Neural progenitor cell (in vitro differentiated cells): ENCODE measurements around the gene ITGAL. TPM values are rescaled to one million over a fixed set of nuclear protein-coding genes. Genes with fewer than 3 reads are reported as not detected.
A peak's percentile ranks its signal among the peaks of the same experiment; 100 is the strongest.

Experiments used
- DNase-seq: peaks from one replicate; pipeline ENCODE4 v3.0.0-alpha.2; 2016; ENCODE audit warnings: low spot score
- H2AFZ ChIP-seq: fragments of 200-600 bp; sonication (generic); replicated peaks from 2 replicates; pipeline ENCODE4 v1.6.1; 2016; ENCODE audit warnings: antibody characterized with exemption
- H3F3A ChIP-seq: fragments of 200-600 bp; sonication (generic); 2 replicates; pipeline ENCODE4 v1.6.1; 2016; ENCODE audit warnings: antibody characterized with exemption, low read depth
- H3K27ac ChIP-seq: fragments of 200-600 bp; sonication (generic); 2 replicates; pipeline ENCODE4 v1.5.1; 2016; ENCODE audit warnings: mild to moderate bottlenecking
- H3K27me3 ChIP-seq: fragments of 200-600 bp; sonication (generic); 2 replicates; pipeline ENCODE4 v1.6.1; 2016; ENCODE audit warnings: mild to moderate bottlenecking, moderate library complexity
- H3K36me3 ChIP-seq: fragments of 200-600 bp; sonication (generic); 2 replicates; pipeline ENCODE4 v1.5.1; 2016
- H3K4me1 ChIP-seq: fragments of 200-600 bp; sonication (generic); 2 replicates; pipeline ENCODE4 v1.6.1; 2016; ENCODE audit warnings: mixed run types
- H3K4me2 ChIP-seq: fragments of 200-600 bp; sonication (generic); 2 replicates; pipeline ENCODE4 v1.6.1; 2016
- H3K4me3 ChIP-seq: fragments of 200-600 bp; sonication (generic); 2 replicates; pipeline ENCODE4 v1.5.1; 2016
- H3K79me2 ChIP-seq: fragments of 200-600 bp; sonication (generic); 2 replicates; pipeline ENCODE4 v1.6.1; 2016; ENCODE audit warnings: low read depth
- H3K9ac ChIP-seq: fragments of 200-600 bp; sonication (generic); 2 replicates; pipeline ENCODE4 v1.6.1; 2016
- H3K9me3 ChIP-seq: fragments of 200-600 bp; sonication (generic); 2 replicates; pipeline ENCODE4 v1.5.1; 2016; ENCODE audit warnings: low read depth
- H4K20me1 ChIP-seq: fragments of 200-600 bp; sonication (generic); 2 replicates; pipeline ENCODE4 v1.6.1; 2016; ENCODE audit warnings: low read depth
- H3K27ac Mint-ChIP-seq: 3 replicates; pipeline ENCODE4 v1.8.0; 2021; ENCODE audit warnings: mixed read lengths
- H3K27me3 Mint-ChIP-seq: 2 replicates; pipeline ENCODE4 v1.8.0; 2022; ENCODE audit warnings: low read depth, mild to moderate bottlenecking, inconsistent platforms, moderate library complexity, mixed read lengths; ENCODE audit not compliant: insufficient read depth
- H3K36me3 Mint-ChIP-seq: 3 replicates; pipeline ENCODE4 v1.8.0; 2021; ENCODE audit warnings: mixed read lengths
- H3K4me1 Mint-ChIP-seq: 3 replicates; pipeline ENCODE4 v1.8.0; 2021; ENCODE audit warnings: mixed read lengths
- H3K4me3 Mint-ChIP-seq: 3 replicates; pipeline ENCODE4 v1.8.0; 2021; ENCODE audit warnings: mild to moderate bottlenecking, moderate library complexity, mixed read lengths
- H3K9me3 Mint-ChIP-seq: 3 replicates; pipeline ENCODE4 v1.8.0; 2020; ENCODE audit warnings: mixed read lengths
- EZH2 ChIP-seq: fragments of 200-600 bp; sonication (generic); IDR thresholded peaks from 2 replicates; pipeline ENCODE4 v1.6.1; 2017; ENCODE audit warnings: antibody characterized with exemption, mild to moderate bottlenecking, moderate library complexity
- EZH2phosphoT487 ChIP-seq: fragments of 200-600 bp; sonication (generic); IDR thresholded peaks from 2 replicates; pipeline ENCODE4 v1.6.1; 2017; ENCODE audit warnings: antibody characterized with exemption
- total RNA-seq: library from RNA; depleted of rRNA; stranded (reverse); fragments of >200 nt; gene quantifications from 2 replicates; pipeline ENCODE4 v1.2.3, GENCODE V29; 2015; ENCODE audit warnings: low replicate concordance
- TF ChIP-seq, protein P1 (sequence below): fragments of 200-600 bp; sonication (generic); IDR thresholded peaks from 2 replicates; pipeline ENCODE4 v1.5.1; 2017; ENCODE audit warnings: antibody characterized with exemption, mild to moderate bottlenecking

Gene ITGAL
- total RNA-seq, 1 donor from 2014 or later: not detected

DNA sequence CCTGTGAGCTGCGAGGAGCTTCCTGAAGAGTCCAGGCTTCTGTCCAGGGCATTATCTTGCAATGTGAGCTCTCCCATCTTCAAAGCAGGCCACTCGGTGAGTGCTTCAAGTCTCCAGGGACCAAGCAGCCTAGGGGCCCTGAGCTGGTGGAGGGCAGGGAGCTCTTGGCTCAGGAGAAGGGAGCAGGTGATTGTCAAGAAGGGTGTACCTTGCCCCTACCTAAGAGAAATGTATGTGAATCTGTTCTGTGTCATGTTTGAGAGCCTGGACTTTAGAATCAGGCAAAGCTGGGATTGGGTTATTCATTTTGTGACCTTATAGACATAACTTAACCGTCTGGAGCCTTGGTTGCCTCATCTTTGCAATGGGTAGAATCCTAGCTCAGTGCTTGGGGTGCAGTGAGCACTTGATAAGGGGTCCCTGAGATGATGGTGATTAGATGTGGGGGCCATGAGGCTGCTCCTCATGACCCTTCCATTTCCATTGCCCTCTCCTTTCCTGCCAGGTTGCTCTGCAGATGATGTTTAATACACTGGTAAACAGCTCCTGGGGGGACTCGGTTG lies 37.9 kb downstream of the ITGAL start:
- no peaks in the 10 kb centered on the region for H4K20me1 ChIP-seq
- H3K36me3 Mint-ChIP-seq: no peaks in the 10 kb centered on the region
- no peak overlapping the region for H3K27ac Mint-ChIP-seq
- peaks cover 11% of the 10 kb centered on the region for H3K27me3 Mint-ChIP-seq
- TF ChIP-seq, protein P1, sequence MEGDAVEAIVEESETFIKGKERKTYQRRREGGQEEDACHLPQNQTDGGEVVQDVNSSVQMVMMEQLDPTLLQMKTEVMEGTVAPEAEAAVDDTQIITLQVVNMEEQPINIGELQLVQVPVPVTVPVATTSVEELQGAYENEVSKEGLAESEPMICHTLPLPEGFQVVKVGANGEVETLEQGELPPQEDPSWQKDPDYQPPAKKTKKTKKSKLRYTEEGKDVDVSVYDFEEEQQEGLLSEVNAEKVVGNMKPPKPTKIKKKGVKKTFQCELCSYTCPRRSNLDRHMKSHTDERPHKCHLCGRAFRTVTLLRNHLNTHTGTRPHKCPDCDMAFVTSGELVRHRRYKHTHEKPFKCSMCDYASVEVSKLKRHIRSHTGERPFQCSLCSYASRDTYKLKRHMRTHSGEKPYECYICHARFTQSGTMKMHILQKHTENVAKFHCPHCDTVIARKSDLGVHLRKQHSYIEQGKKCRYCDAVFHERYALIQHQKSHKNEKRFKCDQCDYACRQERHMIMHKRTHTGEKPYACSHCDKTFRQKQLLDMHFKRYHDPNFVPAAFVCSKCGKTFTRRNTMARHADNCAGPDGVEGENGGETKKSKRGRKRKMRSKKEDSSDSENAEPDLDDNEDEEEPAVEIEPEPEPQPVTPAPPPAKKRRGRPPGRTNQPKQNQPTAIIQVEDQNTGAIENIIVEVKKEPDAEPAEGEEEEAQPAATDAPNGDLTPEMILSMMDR: no peak
- TF ChIP-seq EZH2phosphoT487: no peak
- TF ChIP-seq EZH2: no peak
- H3K27me3 ChIP-seq: no peaks in the 10 kb centered on the region
- no peaks in the 10 kb centered on the region for H3K4me1 ChIP-seq
- no peaks in the 10 kb centered on the region for H3K9me3 ChIP-seq
- no peaks in the 10 kb centered on the region for H3K36me3 ChIP-seq
- H3K4me3 Mint-ChIP-seq: no peak overlapping the region
- H3K27ac ChIP-seq: no peak overlapping the region
- H3F3A ChIP-seq: no peaks in the 10 kb centered on the region
- H3K4me2 ChIP-seq: no peak overlapping the region
- no peaks in the 10 kb centered on the region for H3K79me2 ChIP-seq
- H3K4me3 ChIP-seq: no peak overlapping the region
- no peak overlapping the region for H3K9ac ChIP-seq
- no peaks in the 10 kb centered on the region for H3K9me3 Mint-ChIP-seq
- peaks cover under 1% of the 10 kb centered on the region for H3K4me1 Mint-ChIP-seq
- H2AFZ ChIP-seq: no peak overlapping the region
- DNase-seq: no peak

DNA sequence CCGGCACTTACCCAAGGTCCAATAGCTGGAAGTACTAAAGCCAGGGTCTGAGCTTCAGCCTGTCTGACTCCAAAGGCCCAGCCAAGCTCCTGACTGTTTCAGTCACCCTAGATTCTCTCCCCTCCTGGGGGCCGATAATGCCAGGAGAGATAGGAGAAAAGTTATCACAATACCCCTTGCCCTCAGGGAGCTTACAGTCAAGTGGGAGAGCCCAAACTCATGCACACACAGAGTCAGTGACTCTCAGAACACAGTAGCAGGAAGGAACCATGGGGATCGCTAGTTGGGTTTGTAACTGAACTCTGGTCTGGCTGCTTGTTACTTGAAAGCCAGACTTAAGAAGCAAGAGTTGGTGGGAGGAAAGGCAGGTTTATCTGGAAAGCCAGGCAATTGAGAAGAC lies 39.0 kb downstream of the ITGAL start:
- Histone ChIP-seq H4K20me1 (no peaks in the 10 kb centered on the region), H3K36me3 (no peaks in the 10 kb centered on the region), H3F3A (no peaks in the 10 kb centered on the region), H3K4me1 (no peaks in the 10 kb centered on the region), H3K9me3 (no peaks in the 10 kb centered on the region), H3K9ac (no peak overlapping the region), H3K4me2 (no peak overlapping the region), H3K79me2 (no peaks in the 10 kb centered on the region), H3K27me3 (no peaks in the 10 kb centered on the region), H3K27ac (no peak overlapping the region), H3K4me3 (no peak overlapping the region), H2AFZ (no peak overlapping the region)
- Mint-ChIP-seq H3K4me3 (no peak overlapping the region), H3K36me3 (no peaks in the 10 kb centered on the region), H3K4me1 (no peaks in the 10 kb centered on the region), H3K27ac (no peak overlapping the region), H3K27me3 (peaks cover 11% of the 10 kb centered on the region), H3K9me3 (no peaks in the 10 kb centered on the region)
- TF ChIP-seq EZH2phosphoT487 (no peak), EZH2 (no peak)
- TF ChIP-seq, protein P1: no peak
- DNase-seq: no peak

DNA sequence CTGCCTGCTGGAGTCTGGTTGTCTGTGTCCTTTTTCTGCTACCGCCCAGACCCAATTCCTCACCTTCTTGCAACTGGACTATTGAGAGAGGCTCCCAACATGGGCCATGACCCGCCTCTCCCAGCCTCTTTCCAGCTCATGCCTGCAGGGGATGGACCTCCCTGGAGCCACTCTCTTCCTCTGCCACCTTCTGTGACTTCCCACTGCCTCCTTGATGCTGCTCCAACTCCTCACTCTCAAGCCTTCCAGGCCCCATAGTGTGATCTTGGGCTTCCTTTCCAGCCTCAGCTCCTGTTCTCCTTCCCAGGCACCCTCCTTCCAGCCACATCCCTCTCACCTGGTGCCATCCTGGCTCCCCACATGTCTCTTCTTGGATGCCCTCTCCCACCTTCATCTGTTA lies 42.7 kb downstream of the ITGAL start:
- H3K36me3 Mint-ChIP-seq: no peaks in the 10 kb centered on the region
- no peak for DNase-seq
- H4K20me1 ChIP-seq: no peaks in the 10 kb centered on the region

More for the DNA sequence above, 42.7 kb downstream of the ITGAL start:
- Mint-ChIP-seq H3K4me3 (no peak overlapping the region), H3K27ac (peak overlapping the region; percentile 57), H3K4me1 (no peaks in the 10 kb centered on the region), H3K27me3 (peaks cover 9% of the 10 kb centered on the region), H3K9me3 (no peaks in the 10 kb centered on the region)
- Histone ChIP-seq H2AFZ (no peak overlapping the region), H3K9me3 (no peaks in the 10 kb centered on the region), H3K4me2 (no peak overlapping the region), H3K79me2 (no peaks in the 10 kb centered on the region), H3F3A (no peaks in the 10 kb centered on the region), H3K27me3 (no peaks in the 10 kb centered on the region), H3K9ac (no peak overlapping the region), H3K27ac (no peak overlapping the region), H3K4me1 (no peaks in the 10 kb centered on the region), H3K36me3 (no peaks in the 10 kb centered on the region), H3K4me3 (no peak overlapping the region)
- TF ChIP-seq EZH2phosphoT487: no peak
- TF ChIP-seq, protein P1: no peak
- TF ChIP-seq EZH2: no peak
